CD8-positive, alpha-beta memory T cell (primary cell): Measurements from ENCODE around the gene CDK14. TPM values are rescaled to one million over a fixed set of nuclear protein-coding genes. Genes with fewer than 3 reads are reported as not detected.
A peak's percentile ranks its signal among the peaks of the same experiment; 100 is the strongest.

Experiments
- CTCF ChIA-PET: fragments of 350-600 bp; sonication (Branson Sonifier 250); formaldehyde crosslinking; loops from one replicate; lab custom pipeline; 2021; ENCODE audit warnings: antibody characterized with exemption; lab: Charles Lee
- POLR2A ChIA-PET: fragments of 350-600 bp; sonication (Branson Sonifier 250); formaldehyde crosslinking; loops from one replicate; lab custom pipeline; 2021; ENCODE audit warnings: antibody characterized with exemption; lab: Charles Lee
- DNase-seq, 5 donors: peaks; one replicate each; pipeline versions ENCODE4 v3.0.0 to v3.0.0-alpha.2; 2020 to 2022; ENCODE audit warnings: mixed read lengths in 1 of 5
- H3K27ac ChIP-seq: one replicate; pipeline ENCODE4 v1.7.0; 2013; ENCODE audit warnings: low read depth, mild to moderate bottlenecking, low read length, moderate library complexity
- H3K27me3 ChIP-seq: 2 replicates; pipeline ENCODE4 v1.7.0; 2013; ENCODE audit warnings: low read length, mild to moderate bottlenecking; ENCODE audit not compliant: insufficient read depth, poor library complexity, severe bottlenecking
- H3K36me3 ChIP-seq: 2 replicates; pipeline ENCODE4 v1.7.0; 2013; ENCODE audit warnings: mild to moderate bottlenecking, low read length, moderate library complexity; ENCODE audit not compliant: insufficient read depth
- H3K4me1 ChIP-seq: 2 replicates; pipeline ENCODE4 v1.7.0; 2013; ENCODE audit warnings: mild to moderate bottlenecking, low read length, moderate library complexity; ENCODE audit not compliant: insufficient read depth
- H3K4me3 ChIP-seq: 2 replicates; pipeline ENCODE4 v1.7.0; 2013; ENCODE audit warnings: mild to moderate bottlenecking, low read length
- H3K9me3 ChIP-seq: 2 replicates; pipeline ENCODE4 v1.7.0; 2013; ENCODE audit warnings: mild to moderate bottlenecking, low read length
- H3K27ac Mint-ChIP-seq, 8 donors: one replicate each; pipeline ENCODE4 v1.8.0; 2020 to 2021; ENCODE audit warnings: mixed read lengths in 8 of 8, mild to moderate bottlenecking in 6 of 8, inconsistent platforms in 3 of 8, moderate library complexity in 3 of 8
- H3K27me3 Mint-ChIP-seq, 2 donors: one replicate each; pipeline ENCODE4 v1.8.0; 2020 to 2021; ENCODE audit warnings: mixed read lengths in 2 of 2, mild to moderate bottlenecking in 1 of 2, moderate library complexity in 1 of 2
- H3K36me3 Mint-ChIP-seq, 3 donors: one replicate each; pipeline ENCODE4 v1.8.0; 2020 to 2021; ENCODE audit warnings: mixed read lengths in 3 of 3, inconsistent platforms in 1 of 3, mild to moderate bottlenecking in 1 of 3
- H3K4me1 Mint-ChIP-seq, 3 donors: one replicate each; pipeline ENCODE4 v1.8.0; 2020 to 2021; ENCODE audit warnings: mixed read lengths in 3 of 3, inconsistent platforms in 1 of 3, mild to moderate bottlenecking in 1 of 3
- H3K4me3 Mint-ChIP-seq, 7 donors: one replicate each; pipeline ENCODE4 v1.8.0; 2020 to 2021; ENCODE audit warnings: mixed read lengths in 7 of 7, mild to moderate bottlenecking in 6 of 7, moderate library complexity in 4 of 7, inconsistent platforms in 2 of 7
- H3K9me3 Mint-ChIP-seq, 5 donors: one replicate each; pipeline ENCODE4 v1.8.0; 2020 to 2022; ENCODE audit warnings: mixed read lengths in 5 of 5, mild to moderate bottlenecking in 3 of 5, moderate library complexity in 2 of 5, inconsistent platforms in 1 of 5
- polyA plus RNA-seq: library from polyadenylated mRNA; unstranded; fragments of 300-500 nt; fragmentation: Illumina TruSeq; gene quantifications from one replicate; pipeline ENCODE4 v1.2.3, GENCODE V29; 2021
- total RNA-seq, 2 experiments: library from RNA; stranded (reverse); gene quantifications; one replicate each; pipeline ENCODE4 v1.2.3, GENCODE V29; 2021

CDK14 gene
- total and polyA plus RNA-seq, 3 experiments from 2014 or later = 0.05 to 0.20 TPM; not detected in 1

DNA sequence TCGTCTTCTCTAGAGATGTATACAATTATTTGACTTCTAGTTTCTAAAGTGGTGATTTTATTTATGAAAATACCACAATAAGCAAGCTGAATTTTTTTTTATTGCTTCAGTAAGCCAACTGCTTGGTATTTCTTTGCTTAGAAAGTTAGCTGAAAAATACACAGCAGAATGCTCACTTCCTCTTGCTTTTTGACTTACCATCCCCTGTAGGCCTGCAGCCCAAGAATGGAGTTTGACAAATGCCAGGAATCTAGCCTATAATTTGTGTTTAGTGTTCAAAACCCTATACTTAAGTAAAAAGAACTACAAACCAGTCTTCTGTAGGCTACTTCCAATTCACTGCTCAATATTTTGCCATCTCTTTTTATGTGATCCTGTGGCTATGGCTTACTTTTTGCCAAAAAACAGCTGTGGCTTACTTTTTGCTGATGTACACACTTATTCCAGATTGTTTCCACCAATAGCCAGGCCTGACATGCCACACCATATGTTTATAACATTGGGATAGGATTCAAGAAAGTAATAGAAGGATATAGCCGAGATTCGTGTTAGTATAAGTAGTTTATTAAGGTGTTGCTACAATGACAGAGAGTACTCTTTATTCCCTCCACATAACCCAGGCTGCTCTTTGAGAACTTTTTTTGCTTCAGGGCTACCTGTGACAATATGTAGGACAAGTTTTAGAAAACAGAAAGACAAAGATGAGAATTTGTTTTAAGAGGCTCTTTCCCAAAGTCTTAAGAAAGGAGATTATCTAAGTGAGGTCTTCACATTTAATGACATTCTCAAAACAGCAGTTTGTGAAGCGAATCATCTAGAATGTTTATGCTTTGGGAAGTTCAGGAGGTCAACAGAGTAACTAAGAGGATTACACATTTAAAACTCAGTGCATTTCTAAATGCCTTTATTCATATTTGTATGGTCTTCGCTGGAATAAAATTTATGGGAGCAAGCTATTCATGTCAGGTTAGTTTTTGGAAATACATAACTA lies 404.2 kb downstream of the CDK14 start:
- DNase-seq = no peak
- ChIA-PET POLR2A (no interaction called here), CTCF (no interaction called here)
- Mint-ChIP-seq H3K4me1 (no peaks in the 10 kb centered on the region), H3K27me3 (no peaks in the 10 kb centered on the region), H3K9me3 (peaks cover 0 to 2% (median 2%) of the 10 kb centered on the region in 5 donors), H3K27ac (no peak overlapping the region), H3K36me3 (no peaks in the 10 kb centered on the region), H3K4me3 (no peak overlapping the region)
- Histone ChIP-seq H3K27ac (no peak overlapping the region), H3K4me1 (no peaks in the 10 kb centered on the region), H3K27me3 (no peaks in the 10 kb centered on the region), H3K36me3 (no peaks in the 10 kb centered on the region), H3K4me3 (no peak overlapping the region), H3K9me3 (no peaks in the 10 kb centered on the region)

DNA sequence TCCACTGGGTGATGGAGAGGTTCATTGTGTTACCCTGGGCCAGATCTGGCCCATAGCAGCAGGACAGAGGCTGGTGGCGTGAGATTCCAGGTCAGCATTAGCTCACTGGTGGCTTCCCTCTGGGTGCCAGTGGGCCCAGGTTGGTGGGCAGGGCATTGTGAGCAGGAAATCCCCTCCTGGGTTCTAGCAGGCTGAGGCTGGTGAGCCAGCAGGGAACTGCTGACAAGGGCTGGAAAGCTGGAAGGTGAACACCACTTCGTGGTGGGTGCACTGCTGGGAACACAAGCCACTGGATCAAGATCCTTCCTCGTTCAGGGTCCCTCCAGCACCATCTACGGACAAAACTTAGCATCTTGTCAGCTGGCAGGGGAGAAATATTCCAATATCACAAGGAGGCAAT lies 408.9 kb downstream of the CDK14 start:
- no peaks in the 10 kb centered on the region for H3K36me3 Mint-ChIP-seq
- Histone ChIP-seq H3K27ac (no peak overlapping the region), H3K36me3 (no peaks in the 10 kb centered on the region), H3K4me1 (no peaks in the 10 kb centered on the region), H3K27me3 (no peaks in the 10 kb centered on the region), H3K4me3 (no peak overlapping the region), H3K9me3 (no peaks in the 10 kb centered on the region)
- DNase-seq = no peak
- peaks cover 0 to 2% (median 0%) of the 10 kb centered on the region in 5 donors for H3K9me3 Mint-ChIP-seq
- no peaks in the 10 kb centered on the region for H3K4me1 Mint-ChIP-seq
- H3K27ac Mint-ChIP-seq = no peak overlapping the region
- no peaks in the 10 kb centered on the region for H3K27me3 Mint-ChIP-seq
- ChIA-PET POLR2A (no interaction called here), CTCF (interaction anchor here (0.6 kb wide), 1 partner anchor 365 kb away, joined by 3 read pairs; no protein-coding TSS in a partner anchor)
- no peak overlapping the region for H3K4me3 Mint-ChIP-seq

DNA sequence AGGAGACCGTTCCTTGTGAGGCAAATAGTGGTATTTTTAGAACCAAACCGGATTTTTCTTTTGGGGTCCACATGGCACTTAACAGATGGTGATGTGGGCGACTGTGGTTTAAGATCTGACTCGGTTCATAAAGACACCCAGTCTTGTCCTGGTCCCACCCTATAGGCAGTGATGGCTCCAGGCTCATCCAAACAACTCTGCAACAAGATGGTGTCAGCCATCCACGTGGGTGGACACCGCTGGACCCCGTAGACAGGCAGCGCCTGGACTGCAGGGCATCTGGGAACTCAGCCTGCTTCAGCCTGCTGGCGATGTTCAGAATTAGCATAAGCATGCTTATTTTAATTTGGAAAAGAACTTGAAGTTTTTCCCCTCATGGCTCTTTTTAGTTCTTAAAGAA lies 409.7 kb downstream of the CDK14 start:
- no peaks in the 10 kb centered on the region for H3K27me3 Mint-ChIP-seq
- Histone ChIP-seq H3K4me1 (no peaks in the 10 kb centered on the region), H3K27ac (no peak overlapping the region), H3K36me3 (no peaks in the 10 kb centered on the region), H3K4me3 (no peak overlapping the region), H3K27me3 (no peaks in the 10 kb centered on the region), H3K9me3 (no peaks in the 10 kb centered on the region)
- H3K27ac Mint-ChIP-seq = no peak overlapping the region
- POLR2A ChIA-PET = no interaction called here
- H3K4me3 Mint-ChIP-seq = no peak overlapping the region
- CTCF ChIA-PET = no interaction called here
- no peak for DNase-seq
- H3K4me1 Mint-ChIP-seq = no peaks in the 10 kb centered on the region
- peaks cover 0 to 2% (median 0%) of the 10 kb centered on the region in 5 donors for H3K9me3 Mint-ChIP-seq
- no peaks in the 10 kb centered on the region for H3K36me3 Mint-ChIP-seq

DNA sequence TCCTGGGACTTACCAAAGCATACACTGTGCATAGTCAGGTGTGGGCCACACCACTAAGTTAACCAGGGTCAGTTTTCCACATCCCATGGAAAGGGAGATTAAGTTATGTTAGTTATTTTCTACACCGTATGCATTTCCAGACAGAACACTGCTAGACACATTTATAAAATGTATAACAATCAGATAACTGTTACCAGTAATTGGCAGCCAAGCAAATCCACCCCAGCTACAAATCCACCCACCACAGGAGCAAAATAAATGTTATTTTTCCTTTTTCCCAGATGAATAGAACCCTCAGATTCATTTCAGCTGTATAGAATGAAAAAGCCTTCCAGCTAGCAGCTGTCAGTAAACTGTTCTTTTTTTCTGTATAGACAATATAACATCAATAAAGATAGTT lies 411.2 kb downstream of the CDK14 start:
- no peaks in the 10 kb centered on the region for H3K4me1 ChIP-seq
- no peak overlapping the region for H3K4me3 Mint-ChIP-seq
- peak overlapping the region in 1 of 8 donors; percentile 4 for H3K27ac Mint-ChIP-seq
- no peaks in the 10 kb centered on the region for H3K27me3 Mint-ChIP-seq
- H3K36me3 Mint-ChIP-seq = no peaks in the 10 kb centered on the region
- ChIA-PET POLR2A (no interaction called here), CTCF (no interaction called here)
- no peak overlapping the region for H3K4me3 ChIP-seq
- H3K9me3 Mint-ChIP-seq = peaks cover 0 to 2% (median 0%) of the 10 kb centered on the region in 5 donors
- H3K9me3 ChIP-seq = no peaks in the 10 kb centered on the region
- no peaks in the 10 kb centered on the region for H3K4me1 Mint-ChIP-seq
- no peak for DNase-seq
- H3K36me3 ChIP-seq = no peaks in the 10 kb centered on the region
- no peaks in the 10 kb centered on the region for H3K27me3 ChIP-seq
- H3K27ac ChIP-seq = no peak overlapping the region

DNA sequence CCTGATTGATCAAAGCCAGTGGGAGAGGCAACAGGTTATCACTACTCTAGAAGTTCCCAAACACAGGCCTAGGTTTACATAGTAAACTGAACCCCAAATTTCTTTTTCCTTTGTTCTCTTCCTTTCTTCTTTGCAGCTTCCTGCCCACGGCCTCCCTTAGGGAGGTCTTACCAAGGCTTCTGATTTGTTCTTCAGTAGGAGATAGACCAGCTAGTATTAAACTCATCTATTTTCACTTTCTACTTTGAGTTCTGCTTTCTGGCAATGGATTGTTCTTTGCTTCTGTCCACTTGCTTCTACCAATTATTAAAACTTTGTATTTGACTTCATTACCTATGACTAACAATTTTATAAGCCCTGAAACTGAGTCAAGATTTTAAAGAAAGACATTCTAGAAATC lies 417.0 kb downstream of the CDK14 start:
- Histone ChIP-seq H3K36me3 (no peaks in the 10 kb centered on the region), H3K9me3 (no peaks in the 10 kb centered on the region), H3K27ac (no peak overlapping the region), H3K4me3 (no peak overlapping the region), H3K27me3 (no peaks in the 10 kb centered on the region), H3K4me1 (no peaks in the 10 kb centered on the region)
- Mint-ChIP-seq H3K27ac (no peak overlapping the region), H3K4me1 (no peaks in the 10 kb centered on the region), H3K36me3 (no peaks in the 10 kb centered on the region), H3K4me3 (no peak overlapping the region), H3K9me3 (peaks cover 0 to 4% (median 0%) of the 10 kb centered on the region in 5 donors), H3K27me3 (no peaks in the 10 kb centered on the region)
- POLR2A ChIA-PET = no interaction called here
- DNase-seq = no peak
- CTCF ChIA-PET = no interaction called here

DNA sequence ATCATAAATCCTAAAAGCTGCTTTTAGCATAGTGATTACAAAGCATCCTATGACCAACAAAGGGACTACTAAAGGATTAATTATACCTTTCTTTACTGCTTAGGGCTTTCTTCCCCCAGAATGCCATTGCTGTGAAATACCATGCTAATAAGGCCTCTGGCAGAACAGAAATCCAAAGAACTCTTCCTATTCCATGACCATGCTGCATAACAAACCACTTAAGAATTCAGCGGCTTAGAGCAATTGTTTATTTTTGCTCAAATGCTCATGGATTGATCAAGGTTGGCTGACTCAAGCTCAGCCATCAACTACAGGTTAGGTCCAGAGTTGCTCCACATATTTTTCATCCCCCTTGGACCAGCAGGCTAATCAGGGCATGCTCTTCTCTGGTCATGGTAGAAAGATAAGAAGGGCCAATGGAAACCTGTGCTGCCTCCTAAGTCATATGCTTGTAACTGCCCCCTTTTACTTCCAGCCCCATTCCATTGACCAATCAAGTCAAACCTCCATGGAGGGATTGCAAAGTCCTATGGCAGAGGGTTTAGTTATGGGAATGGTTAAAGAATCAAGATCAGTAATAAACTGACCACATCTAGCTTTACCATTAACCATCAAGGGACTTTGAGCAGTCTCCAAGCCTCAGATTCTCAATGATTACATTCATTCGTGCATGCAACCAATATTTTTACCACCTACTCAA lies 423.7 kb downstream of the CDK14 start:
- H3K9me3 Mint-ChIP-seq = peaks cover 0 to 4% (median 0%) of the 10 kb centered on the region in 5 donors
- no peaks in the 10 kb centered on the region for H3K36me3 Mint-ChIP-seq
- no peak overlapping the region for H3K4me3 Mint-ChIP-seq
- no peaks in the 10 kb centered on the region for H3K36me3 ChIP-seq
- H3K27me3 Mint-ChIP-seq = peaks cover 0 to 1% of the 10 kb centered on the region in 2 donors
- H3K27me3 ChIP-seq = no peaks in the 10 kb centered on the region
- no peaks in the 10 kb centered on the region for H3K9me3 ChIP-seq
- POLR2A ChIA-PET = no interaction called here
- CTCF ChIA-PET = no interaction called here
- no peaks in the 10 kb centered on the region for H3K4me1 ChIP-seq
- H3K27ac ChIP-seq = no peak overlapping the region
- H3K4me1 Mint-ChIP-seq = no peaks in the 10 kb centered on the region
- DNase-seq = no peak
- no peak overlapping the region for H3K4me3 ChIP-seq
- no peak overlapping the region for H3K27ac Mint-ChIP-seq

DNA sequence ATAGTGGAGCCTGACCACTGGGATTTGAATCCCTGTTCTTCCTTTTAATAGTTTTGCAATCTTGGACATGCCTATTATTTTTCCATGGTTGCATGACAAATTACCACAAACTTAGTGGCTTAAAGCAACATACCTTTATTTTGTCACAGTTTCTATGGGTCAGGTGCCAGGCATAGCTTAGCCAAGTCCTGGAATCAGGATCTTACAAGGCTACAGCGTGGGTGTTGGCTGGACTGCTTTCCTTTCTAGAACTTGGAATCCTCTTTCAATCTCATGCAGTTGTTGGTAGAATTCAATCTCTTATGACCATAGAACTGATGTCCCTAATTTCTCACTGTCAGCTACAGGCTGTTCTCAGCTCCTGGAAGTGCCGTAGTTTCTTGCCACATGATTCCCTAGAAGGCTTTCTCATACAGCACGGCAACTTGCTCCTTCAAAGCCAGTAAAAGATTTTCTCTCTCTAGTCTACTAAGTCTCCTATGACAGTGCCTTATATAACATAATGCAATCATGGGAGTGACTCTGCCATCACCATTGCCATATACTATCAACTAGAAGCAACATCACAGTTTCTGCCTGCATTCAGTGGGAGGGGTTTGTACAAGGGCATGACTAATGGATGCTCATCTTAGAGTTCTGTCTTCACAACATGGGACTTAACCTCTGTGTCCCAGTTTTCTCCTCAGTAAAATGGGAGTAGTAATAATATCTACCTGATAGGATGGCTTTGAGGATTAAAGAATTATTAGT lies 424.7 kb downstream of the CDK14 start:
- no peak for DNase-seq
- H3K27ac ChIP-seq = no peak overlapping the region
- H3K4me3 ChIP-seq = no peak overlapping the region
- CTCF ChIA-PET = no interaction called here
- H3K9me3 ChIP-seq = no peaks in the 10 kb centered on the region
- peaks cover 0 to 2% of the 10 kb centered on the region in 2 donors for H3K27me3 Mint-ChIP-seq
- POLR2A ChIA-PET = no interaction called here
- peaks cover 0 to 4% (median 2%) of the 10 kb centered on the region in 5 donors for H3K9me3 Mint-ChIP-seq
- H3K27ac Mint-ChIP-seq = no peak overlapping the region
- no peaks in the 10 kb centered on the region for H3K27me3 ChIP-seq
- H3K4me3 Mint-ChIP-seq = no peak overlapping the region
- H3K4me1 ChIP-seq = no peaks in the 10 kb centered on the region
- no peaks in the 10 kb centered on the region for H3K36me3 Mint-ChIP-seq
- H3K36me3 ChIP-seq = no peaks in the 10 kb centered on the region
- H3K4me1 Mint-ChIP-seq = no peaks in the 10 kb centered on the region
